HCT116 (cell line): ENCODE data around the gene SHKBP1.

Experiments
- CBX3 ChIP-seq: IDR thresholded peaks from 2 replicates; pipeline ENCODE4 v1.6.1; 2012; ENCODE audit warnings: low read depth
- CEBPB ChIP-seq: IDR thresholded peaks from 2 replicates; pipeline ENCODE4 v1.6.1; 2012; ENCODE audit warnings: low read depth
- CTCF ChIP-seq, 3 experiments: fragments of 200-600 bp in 1 of 3; sonication (generic) in 1 of 3; IDR thresholded peaks in 2 of 3; conservative IDR thresholded peaks in 1 of 3; 2 replicates each; pipeline ENCODE4 v1.5.1; 2012 to 2017; ENCODE audit warnings: low read depth in 2 of 3, low read length in 2 of 3, antibody characterized with exemption in 1 of 3, borderline replicate concordance in 1 of 3, control low read depth in 1 of 3, mild to moderate bottlenecking in 1 of 3, mixed read lengths in 1 of 3, mixed run types in 1 of 3, moderate library complexity in 1 of 3; ENCODE audit not compliant: insufficient read depth in 1 of 3
- ELF1 ChIP-seq: IDR thresholded peaks from 2 replicates; pipeline ENCODE4 v1.6.1; 2012; ENCODE audit warnings: low read depth, borderline replicate concordance
- JUND ChIP-seq: IDR thresholded peaks from 2 replicates; pipeline ENCODE4 v1.6.1; 2012
- POLR2A ChIP-seq: IDR thresholded peaks from 2 replicates; pipeline ENCODE4 v1.7.0; 2011; ENCODE audit warnings: borderline replicate concordance; ENCODE audit not compliant: insufficient read depth, insufficient read length; ENCODE audit errors: extremely low read depth
- RAD21 ChIP-seq: IDR thresholded peaks from 2 replicates; pipeline ENCODE4 v1.6.1; 2012; ENCODE audit warnings: low read depth, mild to moderate bottlenecking
- REST ChIP-seq: IDR thresholded peaks from 2 replicates; pipeline ENCODE4 v1.6.1; 2012; ENCODE audit warnings: low read depth
- SIN3A ChIP-seq: IDR thresholded peaks from 2 replicates; pipeline ENCODE4 v1.6.1; 2012; ENCODE audit warnings: low read depth
- SRF ChIP-seq: IDR thresholded peaks from 2 replicates; pipeline ENCODE4 v1.6.1; 2012; ENCODE audit warnings: low read depth

- TF ChIP-seq CTCF (IDR thresholded peaks at IDR 0.05 in 2 of 3, conservative IDR thresholded peaks at IDR 0.05 in 1 of 3; ENCODE audit: borderline replicate concordance in 1 of 3, insufficient read depth in 1 of 3, low read depth in 2 of 3, low read length in 2 of 3) = no peak
- no peak for TF ChIP-seq RAD21
- TF ChIP-seq REST = no peak
- no peak for TF ChIP-seq ELF1
- no peak for TF ChIP-seq SRF
- TF ChIP-seq SIN3A = no peak
- no peak for TF ChIP-seq CBX3
- no peak for TF ChIP-seq POLR2A
- no peak for TF ChIP-seq JUND
- TF ChIP-seq CEBPB = no peak
Measured at GRCh38 chr19:40575326-40575725, 1.3 kb upstream of the SHKBP1 start.
